ENCODE results near the gene DNAH17.

DNAH17 gene

DNA sequence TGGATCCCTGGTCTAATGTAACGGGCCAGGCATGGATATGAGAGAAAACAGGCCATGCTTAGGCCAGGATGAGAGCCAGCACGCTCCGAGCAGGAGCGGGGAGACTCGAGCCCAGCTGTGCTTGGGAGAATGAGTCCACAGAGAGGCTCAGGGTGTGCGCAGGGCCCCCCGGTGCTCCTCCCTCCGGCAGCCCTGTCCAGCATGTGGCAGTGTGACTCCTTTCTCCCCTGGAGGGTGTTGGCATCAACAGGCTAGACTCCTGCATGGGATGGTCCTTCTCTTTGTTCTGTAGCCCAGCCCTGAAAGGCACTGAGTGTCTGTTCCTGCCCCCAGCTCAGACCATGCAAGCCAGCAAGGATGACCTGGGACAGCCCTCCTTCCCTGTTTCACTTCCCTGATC, 175.3 kb downstream of the DNAH17 start:
- no peak for DNase-seq

DNA sequence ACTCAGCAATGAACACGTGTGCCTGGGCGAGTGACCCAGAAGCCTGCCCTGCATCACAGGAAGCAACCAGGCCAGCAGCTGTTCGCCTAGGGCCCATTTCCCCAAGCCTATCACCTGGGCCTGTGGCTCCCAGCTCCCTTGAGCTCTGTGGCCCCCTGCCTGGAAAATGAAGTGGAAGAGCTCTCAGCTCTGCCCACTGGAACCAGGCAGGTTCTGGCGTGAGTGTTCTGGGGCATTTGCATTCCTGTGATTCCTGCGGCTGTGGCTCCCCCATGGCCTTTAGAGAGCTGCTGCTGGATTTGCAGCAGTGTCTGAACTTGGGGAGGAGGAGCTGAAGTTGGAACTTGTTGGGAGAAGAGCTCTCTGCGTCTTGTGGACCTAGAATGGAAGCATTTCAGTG, 175.9 kb downstream of the DNAH17 start:
- DNase-seq, result no peak

DNA sequence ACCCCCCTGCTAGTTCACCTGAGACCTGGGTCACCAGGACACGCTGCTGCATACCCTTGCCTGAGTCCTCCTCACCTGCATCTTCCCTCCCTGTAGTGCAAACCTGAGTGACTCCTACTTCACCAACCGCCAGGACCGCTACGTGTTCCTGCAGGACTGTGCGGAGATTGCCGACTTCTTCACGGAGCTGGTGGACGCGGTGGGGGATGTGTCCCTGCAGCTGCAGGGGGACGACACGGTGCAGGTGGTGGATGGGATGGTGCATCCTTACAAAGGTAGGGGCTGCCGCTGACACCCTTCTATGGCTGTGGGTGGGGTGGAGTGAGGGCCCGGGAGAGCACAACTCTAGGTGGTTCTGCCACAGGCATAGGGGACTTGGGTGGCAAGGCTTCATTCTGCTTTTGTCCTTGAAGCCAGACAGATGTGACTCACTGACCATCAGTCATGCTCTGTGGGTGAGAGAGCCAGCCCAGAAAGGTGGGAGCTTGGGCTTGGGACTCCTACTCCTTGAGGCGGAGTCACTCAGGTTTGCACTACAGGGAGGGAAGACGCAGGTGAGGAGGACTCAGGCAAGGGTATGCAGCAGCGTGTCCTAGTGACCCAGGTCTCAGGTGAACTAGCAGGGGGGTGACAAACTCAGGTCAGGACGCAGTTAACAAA, 176.5 kb downstream of the DNAH17 start:
- no peak for DNase-seq

DNA sequence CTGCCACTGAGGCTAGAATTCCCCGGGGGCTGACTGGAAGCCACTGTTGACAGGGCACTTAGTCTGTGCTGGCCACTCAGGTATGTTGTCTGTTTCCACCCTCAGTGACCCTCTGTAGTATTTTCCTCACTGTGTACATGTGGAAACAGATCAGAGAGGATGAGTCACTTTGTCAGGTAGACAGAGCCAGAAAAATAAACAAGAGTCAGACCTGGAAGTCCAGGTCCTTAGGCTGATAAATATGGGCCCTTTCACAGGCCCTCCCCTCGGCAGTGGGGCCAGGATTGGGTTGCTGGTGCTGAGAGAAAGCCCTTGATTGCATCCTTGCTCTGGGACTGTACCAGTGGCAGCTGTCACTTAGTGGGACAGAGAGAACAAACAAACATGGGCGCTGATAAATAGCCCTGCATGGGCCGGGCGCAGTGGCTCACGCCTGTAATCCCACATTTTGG, 177.5 kb downstream of the DNAH17 start:
- DNase-seq, result no peak

DNA sequence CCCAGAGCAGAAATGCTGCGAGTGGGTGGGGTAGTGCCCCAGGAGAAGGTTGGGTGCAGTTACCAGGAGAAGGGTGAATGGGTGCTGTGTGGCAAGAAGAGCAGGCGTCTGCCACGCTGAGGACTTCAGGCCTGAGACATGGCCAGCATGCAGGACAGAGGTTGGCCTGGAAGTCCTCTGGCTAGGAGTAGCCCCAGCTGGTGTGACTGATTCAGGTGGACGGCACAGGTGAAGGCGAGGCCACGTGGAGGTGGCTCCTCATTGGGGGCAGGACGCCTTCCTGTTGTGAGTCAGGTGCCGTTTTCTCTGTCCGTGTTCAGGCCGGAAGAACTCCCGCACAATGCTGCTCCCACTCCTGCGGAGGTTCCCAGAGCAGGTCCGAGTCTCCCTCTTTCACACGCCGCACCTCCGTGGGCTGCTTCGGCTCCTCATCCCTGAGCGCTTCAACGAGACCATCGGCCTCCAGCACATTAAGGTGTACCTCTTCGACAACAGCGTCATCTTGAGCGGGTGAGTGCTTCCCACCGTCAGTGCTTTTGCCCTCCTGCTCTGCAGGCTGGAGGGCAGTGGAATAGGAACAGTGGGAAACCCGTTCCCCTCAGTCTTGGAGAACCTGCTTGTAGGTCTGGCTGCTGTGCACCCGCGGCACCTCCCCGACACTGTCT, 178.0 kb downstream of the DNAH17 start:
- no peak for DNase-seq

DNA sequence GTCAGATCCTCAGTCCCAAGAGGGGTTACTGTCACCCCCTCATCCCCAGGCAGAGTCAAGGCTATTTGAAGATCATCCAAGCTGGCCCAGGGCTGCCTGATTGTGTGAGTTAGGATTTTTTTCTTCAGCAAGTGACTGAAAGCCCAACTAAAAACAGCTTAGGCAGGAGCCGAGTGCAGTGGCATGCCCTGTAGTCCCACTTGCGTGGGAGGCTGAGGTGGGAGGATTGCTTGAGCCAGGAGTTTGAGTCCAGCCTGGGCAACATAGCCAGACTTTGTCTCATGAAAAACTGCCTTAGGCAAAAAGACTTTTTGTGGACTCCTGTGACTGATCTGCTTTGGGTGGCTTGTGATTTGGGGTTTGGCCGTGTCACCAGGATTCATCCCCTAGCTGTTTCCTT, 178.8 kb downstream of the DNAH17 start:
- DNase-seq, result no peak

DNA sequence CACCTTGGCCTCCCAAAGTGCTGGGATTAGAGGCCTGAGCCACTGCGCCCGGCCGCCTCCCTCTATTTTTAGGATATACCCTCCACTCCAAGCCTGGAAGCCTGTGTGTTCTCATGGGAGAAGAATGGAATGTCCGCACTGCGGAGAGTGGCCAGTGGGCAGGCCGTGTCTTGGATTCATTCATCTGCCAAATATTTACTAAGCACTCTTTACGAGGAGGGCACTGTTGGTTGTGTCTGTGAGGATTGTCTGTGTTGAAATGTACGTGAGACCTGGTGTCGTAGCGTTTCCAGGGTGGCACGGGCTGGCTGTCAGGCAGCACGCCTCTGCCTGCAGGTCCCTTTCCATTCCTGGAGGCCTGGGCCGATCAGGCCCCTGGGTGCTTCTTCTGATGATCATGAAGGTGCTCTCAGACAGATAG, 179.5 kb downstream of the DNAH17 start:
- DNase-seq, result no peak

DNA sequence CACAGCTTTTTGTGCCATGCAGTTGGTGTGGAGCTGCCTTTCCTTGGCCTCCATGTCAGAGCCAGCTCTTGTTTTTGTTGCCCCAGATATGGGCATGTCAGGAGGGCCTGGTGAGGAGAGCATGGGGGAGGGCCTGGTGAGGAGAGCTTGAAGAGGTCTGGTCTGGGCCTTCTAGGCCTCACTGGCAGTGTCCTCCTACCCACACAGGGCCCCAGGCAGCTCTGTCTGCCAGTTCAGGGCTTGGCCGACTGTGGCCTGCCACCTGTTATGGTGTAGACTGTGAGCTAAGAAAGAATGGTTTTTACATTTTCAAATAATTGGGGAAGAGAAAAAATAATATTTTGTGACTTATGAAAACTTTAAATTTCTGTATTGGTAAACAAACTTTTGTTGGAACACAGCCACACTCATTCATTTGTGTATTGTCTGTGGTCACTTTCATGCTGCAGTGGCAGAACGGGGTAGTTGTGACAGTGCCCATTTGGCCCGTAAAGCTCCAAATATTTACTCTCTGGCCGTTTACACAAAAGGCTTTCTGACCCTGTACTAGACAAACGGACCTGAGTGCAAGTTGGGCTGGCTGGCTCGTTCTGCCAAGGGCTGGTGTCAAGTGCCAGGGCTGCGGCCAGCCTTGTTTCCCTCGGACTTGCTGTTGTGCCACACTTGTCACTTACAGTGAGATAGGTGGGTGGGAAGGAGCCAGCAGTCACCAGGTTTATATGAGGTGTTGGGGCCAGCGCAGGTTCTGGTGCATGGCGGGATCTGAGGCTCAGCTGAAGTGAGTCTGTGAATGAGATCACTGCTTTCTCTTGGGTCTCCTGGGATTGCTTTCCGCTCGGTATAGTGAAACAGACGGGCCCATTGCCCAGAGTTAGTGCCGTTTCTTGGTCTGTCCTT, 180.5 kb downstream of the DNAH17 start:
- no peak for DNase-seq

DNA sequence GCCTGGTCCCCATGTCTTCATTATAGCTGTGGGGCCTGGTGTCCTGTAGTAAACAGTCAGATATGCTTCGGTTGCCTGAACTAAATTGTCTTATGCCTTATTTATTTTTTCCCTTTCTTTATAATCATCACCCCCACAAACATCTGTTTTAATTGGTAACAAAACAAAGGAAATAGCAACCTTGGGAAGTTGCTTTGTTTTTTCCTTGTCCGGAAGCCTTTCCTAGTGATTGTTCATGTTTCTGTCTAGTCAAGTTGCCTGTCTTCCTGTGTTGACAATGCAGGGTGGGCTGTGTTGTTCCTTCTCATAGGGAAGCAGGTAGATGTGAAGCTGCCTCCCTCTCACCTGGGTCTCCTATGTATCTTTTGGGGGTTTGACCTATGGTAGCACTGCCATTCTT, 182.0 kb downstream of the DNAH17 start:
- DNase-seq, result no peak

DNA sequence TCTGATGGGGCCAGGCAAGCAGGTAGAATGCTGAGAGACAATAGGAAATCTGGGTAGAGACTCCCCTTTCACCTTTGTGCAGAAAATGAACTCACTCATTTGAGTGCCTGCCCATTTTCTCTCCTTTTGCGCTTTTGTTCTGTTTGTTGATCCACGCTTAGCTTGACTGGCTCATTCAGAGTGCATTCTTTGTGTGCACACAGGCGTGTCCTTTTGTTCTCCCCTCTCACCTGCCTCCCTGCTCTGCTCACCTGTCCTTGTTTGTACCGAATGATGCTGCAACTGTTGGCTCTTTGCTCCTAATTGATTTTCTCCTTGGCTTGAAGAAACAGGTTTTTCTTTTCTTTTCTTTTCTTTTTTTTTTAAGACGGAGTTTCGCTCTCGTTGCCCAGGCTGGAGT, 183.0 kb downstream of the DNAH17 start:
- no peak for DNase-seq

DNA sequence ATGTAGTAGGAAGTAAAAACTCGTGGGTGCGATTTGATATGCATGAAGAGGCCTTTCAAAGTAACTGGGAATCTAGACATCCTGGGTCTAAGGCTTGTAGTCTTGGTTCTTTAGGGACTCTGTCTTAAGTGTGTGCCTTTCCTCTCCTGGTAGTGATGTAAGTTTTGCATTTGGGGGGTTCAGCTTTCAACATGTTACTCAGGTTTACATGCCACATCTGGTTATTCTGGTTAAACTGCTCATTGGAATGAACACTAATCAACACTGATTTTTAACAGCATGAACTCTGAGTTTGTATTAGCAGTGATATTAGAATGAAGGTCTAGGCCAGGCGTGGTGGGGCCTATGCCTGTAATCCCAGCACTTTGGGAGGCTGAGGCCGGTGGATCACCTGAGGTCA, 183.6 kb downstream of the DNAH17 start:
- no peak for DNase-seq

DNA sequence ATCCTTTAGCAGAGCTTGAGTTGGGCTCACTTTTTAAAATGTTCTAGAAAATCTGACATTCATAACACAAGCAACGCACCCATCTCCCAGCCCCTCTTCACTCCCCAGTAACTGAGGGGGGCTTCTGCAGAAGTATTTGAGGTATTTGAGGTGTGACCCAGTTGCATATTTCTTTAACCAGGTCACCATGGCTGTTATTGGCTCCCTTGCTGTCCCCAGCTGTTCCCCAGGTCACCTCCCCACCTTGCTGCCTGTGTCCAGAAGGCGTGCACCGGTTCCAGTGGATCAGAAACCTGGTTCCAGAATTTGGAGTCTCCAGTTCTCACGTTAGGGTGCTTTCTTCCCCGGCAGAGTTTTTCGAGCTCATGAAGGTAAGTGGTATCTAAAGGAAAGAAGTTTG, 184.9 kb downstream of the DNAH17 start:
- no peak for DNase-seq

DNA sequence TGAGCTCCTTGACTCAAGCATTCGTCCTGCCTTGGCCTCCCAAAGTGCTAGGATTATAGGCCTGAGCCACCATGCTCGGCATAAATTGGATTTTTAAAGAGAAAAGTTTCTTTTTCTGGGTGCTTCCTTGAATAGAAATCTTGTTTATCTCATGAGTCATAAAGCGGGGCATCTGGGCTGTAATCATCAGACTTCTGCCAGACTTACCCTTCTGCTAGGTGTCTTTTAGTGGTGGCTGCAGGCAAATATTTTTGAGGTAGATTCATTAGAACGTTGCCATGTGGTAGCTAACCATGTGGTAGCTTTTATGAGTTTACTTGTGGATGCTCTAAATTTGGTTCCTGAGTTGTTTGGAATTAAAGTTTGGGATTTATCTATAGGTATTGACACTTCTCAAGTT, 185.4 kb downstream of the DNAH17 start:
- DNase-seq, result no peak

DNA sequence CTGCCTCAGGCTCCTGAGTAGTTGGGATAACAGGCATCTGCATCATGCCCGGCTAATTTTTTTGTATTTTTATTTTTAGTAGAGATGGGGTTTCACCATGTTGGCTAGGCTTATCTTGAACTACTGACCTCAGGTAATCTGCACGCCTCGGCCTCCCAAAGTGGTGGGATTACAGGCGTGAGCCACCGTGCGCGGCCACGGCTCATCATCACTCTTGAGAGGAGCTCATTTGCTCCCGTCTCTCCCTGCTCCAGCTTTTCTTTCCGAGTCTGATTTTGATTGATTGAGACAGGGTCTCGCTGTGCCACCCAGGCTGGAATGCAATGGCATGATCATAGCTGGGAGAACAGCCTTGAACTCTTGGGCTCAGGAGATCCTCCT, 186.2 kb downstream of the DNAH17 start:
- no peak for DNase-seq

DNA sequence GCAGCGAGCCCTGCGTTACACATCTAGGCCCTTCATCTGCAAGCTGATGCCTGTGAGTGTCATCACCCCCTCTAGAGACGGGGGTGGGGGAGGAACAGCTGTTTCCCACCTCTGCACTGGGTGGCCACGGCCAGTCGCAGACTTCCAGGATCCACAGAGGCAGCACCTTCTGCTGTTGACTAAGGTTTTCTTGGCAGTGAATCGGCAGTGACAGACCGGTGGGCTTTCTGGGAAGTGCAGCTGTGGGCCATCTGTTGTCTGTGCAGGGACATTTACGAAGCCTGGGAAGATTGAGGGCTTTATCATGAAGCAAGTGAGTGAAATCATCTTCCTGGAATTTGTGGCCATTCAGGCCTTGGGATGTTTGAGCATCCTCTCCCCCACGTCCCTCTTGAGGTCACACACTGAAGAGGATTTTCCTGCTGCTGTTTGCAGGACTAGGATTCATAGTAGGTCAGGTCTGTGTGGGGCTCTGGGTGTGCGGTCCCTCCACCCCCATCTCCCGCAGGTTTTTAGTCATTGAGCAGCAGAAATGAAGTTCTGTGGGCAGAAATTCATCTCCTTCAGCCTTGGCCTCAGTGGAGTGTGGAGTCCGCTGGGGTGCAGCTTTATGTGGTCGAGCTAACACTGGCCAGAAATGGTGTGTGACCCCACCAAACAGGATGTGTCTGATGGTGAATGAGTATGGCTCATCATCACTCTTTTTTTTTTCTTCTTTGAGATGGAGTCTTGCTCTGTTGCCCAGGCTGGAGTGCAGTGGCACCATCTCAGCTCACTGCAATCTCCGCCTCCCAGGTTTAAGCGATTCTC, 186.8 kb downstream of the DNAH17 start:
- peak in 1 of 2 experiments; percentile 41 for DNase-seq

DNA sequence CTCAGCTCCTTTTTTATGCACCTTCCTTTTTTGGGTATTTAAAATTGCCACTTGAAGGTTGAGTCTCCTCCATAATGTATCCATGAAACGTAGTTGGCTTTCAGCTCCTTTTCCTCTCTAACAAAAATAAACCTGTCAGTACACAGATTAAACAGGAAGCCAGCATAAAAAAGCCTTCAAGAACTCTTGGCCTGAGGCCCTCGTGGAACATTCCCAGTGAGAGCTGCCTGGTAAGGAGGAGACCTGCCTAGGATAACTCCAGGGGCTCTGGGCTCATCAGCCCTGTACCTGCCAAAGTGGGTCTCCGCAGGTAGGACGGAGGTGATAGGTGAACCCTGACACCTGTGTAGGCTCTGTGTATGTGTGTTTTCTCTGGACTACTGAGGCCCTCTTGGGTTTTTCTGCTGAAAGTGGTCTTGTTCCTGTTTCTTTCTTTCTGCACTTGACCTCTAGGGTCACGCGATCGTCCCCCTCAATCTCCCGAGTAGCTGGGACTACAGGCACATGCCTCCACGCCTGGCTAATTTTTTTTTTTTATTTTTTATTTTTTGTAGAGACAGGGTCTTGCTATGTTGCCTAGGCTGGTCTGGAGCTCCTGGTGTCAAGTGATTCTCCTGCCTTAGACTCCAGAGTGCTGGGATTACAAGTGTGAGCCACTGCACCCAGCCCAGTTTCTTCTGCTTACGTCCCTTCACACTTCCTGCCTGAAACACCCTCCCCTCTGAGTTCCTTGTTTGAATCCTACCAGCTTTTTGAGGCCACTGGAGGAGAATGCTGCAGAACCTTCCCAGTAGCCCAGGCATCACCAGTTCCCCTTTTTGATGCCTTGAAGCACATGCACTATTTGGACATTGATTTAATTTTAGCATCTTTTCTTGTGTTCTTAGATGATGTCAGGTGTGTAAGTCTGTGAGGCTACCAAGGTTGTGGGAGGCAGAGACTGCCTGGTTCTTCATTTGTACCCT, 188.9 kb downstream of the DNAH17 start:
- no peak for DNase-seq

DNA sequence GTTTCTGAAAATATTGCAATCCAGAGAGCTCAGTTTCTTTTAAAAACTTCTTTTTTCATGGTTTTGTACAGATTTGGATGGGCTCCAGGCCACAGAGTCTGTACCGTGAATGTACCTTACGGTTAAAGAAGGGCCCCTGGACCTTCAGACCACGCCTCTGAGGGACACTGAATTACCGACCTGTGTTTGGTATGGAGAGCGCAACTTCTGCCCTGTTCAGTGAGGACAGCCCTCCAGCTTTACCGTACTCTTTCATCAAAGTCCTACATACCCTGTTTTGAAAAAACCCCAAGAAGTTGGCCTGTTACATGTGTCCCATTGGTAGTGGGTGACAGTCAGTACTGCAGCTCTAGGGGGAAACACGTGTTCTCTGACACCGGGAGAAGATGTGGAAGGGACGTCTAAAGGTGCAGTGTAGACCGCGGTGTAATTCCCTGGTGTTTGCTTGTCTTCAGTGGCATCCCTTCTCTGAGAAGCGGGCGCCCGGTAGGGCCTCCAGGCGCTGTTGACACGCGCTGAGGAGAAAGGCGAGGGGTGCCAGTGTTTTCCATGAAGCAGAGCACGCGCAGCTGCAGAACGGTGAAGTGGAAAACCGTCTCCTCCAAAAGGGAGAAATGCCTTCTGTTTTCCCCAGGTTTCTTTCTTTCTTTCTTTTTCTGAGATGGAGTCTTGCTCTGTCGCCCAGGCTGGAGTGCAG, 192.6 kb downstream of the DNAH17 start:
- peak; percentile 56 to 57 for DNase-seq

DNA sequence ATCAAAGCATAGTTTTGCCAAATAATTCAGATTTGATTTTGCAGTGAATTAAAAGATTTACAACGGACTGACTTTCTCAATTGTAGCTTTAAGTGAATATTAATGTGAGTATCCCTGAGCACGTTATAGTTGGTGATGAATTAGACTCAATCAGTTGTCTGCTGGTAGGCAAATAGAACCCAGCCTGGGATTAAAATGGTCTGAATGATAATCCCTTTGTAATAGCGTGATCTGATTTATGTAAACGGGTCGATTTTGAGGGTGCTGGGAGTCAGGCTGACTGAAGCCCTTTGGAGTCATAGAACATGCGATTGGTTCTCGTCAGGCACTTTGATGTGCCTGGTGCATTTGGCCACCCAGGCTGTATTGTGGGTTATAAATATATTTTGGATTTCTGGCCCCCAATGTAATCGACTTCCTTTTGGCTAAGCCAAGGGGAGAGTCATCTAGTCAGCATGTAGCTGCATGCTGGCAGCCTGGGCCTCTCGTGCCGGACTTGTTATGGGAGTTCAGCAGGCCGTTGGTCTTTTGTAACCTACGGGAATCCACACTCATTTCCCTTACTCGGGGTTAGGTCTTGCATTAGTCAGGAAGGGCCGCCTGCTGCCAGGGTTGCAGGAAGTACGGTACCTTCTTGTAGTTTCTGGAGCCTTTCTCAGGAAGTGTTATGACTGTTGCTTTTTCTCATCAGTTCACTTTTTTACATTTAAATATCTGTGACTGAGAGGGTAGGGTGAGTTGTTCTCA, 193.3 kb downstream of the DNAH17 start:
- peak; percentile 81 to 85 for DNase-seq

DNA sequence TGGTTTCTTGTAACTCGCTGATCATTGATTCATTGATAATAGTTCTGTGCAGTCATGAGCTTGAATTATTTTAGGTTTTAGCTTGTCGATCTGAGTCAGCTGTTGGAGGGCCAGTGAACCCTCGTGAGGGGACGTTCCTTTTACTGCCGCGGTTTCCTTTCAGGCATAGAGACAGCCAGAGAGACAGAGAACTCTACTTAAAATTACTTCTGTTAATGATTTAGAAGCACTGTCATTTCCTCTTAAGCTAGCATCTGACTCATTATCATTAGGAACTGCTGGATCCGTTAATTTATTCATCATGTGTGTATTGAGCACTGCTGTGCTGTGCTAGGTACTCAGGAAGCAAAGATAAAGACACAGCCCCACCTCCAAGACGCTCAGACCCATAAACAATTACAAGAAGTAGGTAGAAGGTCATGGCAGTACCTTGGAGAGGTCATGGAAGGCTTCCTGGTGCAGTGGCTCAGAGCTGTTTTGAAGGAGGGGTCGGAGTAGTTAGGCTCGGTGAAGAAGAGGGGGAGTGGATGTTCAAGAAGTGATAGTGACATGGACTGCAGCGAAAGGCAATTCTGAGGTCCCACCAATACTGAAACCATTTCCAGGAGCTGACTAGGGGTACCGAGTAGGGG, 195.5 kb downstream of the DNAH17 start:
- DNase-seq, result peak; percentile 61 to 69

DNA sequence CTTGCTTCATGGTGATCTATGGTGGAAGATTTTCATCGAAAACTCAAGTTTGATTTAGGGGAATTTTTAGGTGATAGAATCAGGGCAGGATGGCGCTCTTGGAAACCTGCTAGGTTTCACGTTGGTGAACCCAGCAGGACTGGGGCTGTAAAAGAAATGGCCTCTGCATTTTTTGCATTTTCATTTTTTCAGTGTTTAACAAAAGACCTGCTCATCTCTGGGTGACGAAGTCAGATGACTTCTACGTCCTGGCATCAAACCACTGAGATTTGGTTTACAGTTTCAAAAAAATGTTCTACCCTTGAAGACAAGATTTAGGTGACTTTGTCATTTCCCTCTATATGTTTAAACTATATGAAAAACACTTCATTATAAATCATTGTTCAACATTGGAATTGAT, 196.8 kb downstream of the DNAH17 start:
- DNase-seq, result no peak
